Fibroblast of lung (primary cell): ENCODE measurements around the gene RBL1.

Experiments
- EZH2 ChIP-seq: IDR thresholded peaks from 2 replicates; pipeline ENCODE4 v1.5.1; 2012; ENCODE audit warnings: low read length, control low read depth, mild to moderate bottlenecking; ENCODE audit errors: missing control alignments
- TF ChIP-seq, protein P1 (sequence below), 2 donors: IDR thresholded peaks in 1 of 2; conservative IDR thresholded peaks in 1 of 2; 1 replicate in 1 of 2; 2 replicates in 1 of 2; pipeline ENCODE4 v1.5.1; 2011 to 2012; ENCODE audit warnings: low read length in 2 of 2, control low read depth in 1 of 2, inconsistent platforms in 1 of 2, low read depth in 1 of 2, mild to moderate bottlenecking in 1 of 2

DNA sequence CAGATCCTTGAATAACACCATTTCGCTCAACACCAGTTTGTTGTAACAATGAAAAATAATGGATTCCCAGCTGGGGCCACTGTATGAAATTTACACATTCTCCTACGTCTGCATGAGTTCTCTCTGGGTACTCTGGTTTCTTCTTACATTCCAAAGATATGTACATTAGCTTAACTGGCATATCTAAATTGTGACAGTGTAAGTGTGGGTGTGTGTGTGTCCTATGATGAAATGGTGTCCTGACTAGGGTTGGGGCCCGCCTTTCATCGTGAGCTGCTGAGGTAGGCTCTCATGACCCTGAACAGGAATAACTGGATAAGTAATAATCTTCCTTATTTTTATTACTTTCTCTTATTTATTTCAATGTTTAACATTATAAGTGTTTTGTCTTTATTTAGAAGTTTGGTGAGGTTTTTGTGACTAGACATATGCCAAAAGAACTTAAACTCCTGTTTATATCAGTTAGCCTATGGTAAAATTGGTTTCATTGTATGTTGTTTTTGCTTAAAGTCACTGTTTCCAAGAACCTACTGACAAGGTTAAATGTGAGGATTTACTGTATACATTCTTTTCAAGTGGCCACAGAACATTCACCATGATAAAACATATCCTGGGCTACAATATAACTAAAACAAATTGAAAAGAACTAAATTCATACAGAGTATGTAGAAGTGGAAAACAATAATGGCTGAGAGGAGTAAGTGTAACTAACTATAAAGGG, 42.4 kb downstream of the RBL1 start:
- TF ChIP-seq, protein P1, sequence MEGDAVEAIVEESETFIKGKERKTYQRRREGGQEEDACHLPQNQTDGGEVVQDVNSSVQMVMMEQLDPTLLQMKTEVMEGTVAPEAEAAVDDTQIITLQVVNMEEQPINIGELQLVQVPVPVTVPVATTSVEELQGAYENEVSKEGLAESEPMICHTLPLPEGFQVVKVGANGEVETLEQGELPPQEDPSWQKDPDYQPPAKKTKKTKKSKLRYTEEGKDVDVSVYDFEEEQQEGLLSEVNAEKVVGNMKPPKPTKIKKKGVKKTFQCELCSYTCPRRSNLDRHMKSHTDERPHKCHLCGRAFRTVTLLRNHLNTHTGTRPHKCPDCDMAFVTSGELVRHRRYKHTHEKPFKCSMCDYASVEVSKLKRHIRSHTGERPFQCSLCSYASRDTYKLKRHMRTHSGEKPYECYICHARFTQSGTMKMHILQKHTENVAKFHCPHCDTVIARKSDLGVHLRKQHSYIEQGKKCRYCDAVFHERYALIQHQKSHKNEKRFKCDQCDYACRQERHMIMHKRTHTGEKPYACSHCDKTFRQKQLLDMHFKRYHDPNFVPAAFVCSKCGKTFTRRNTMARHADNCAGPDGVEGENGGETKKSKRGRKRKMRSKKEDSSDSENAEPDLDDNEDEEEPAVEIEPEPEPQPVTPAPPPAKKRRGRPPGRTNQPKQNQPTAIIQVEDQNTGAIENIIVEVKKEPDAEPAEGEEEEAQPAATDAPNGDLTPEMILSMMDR (conservative IDR thresholded peaks at IDR 0.05 in 1 of 2, IDR thresholded peaks at IDR 0.05 in 1 of 2; ENCODE audit: low read depth in 1 of 2, low read length in 2 of 2): no peak
- TF ChIP-seq EZH2: no peak
